ENCODE measurements around the gene HRAS. TPM values are rescaled to one million over a fixed set of nuclear protein-coding genes. Genes with fewer than 3 reads are reported as not detected.

The HRAS gene
- total RNA-seq, 2 donors from 2014 or later = 13.0 to 15.8 TPM

DNA sequence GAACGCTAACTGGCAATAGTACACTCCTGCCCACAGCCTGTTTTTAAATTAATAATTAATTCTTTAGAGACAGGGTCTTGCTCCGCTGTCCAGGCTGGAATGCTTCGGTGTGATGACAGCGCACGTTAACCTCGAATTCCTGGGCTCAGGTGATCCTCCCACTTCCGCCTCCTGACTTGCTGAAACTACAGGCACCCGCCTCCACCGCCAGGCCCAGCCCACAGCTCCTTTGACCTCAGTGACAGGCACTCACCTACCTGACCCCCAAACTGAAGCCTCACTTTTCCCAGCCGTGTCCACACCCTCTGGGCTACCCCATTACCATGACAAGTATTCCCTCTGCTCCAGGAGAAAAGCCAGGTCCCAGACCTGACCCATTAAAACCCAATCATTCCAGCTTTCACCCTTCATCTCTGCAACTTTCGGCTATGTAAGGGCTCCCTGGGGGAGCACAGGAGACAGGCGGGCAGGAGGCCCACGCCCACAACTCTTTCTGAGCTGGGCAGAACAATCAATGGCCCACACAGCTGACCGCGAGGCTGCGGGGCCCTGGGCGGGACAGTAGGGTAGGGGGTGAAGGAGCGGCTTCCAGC is 24.4 kb upstream of the HRAS start:
- ATAC-seq = peak; percentile 15

DNA sequence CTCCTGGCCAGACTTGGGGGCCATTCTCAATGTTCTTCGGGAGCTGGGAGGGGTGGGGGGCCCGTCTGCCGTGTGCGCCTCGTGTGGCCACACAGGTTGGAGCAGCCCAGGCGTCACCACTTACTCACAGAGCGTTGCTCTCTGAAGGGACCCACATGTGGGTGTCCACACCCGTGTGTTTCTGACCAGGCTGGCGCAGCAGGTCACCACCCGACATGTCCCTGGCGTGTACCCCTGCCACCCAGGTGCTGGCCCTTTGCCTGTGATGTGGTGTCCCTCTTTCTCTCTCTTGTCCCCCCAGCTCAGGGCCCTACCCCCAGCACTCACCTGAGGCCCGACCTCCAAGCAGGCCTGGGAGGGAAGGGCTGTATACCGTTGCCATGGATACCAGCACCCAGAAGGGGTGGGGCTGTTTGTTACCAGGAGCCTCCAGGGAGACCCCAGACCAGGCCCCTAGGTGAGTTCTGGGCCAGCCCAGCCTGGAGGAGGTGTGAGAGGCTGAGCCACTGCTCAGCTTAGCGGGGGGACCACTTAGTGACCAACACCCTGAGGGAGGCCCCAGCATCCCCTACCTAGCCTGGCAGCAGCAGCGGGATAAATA is 23.7 kb upstream of the HRAS start:
- Histone ChIP-seq H3K9me3 (no peaks in the 10 kb centered on the region), H3K27ac (peak overlapping the region; percentile 90 to 99 (median 96)), H3K27me3 (no peaks in the 10 kb centered on the region), H3K4me3 (no peak overlapping the region), H3K4me1 (peaks cover 62% of the 10 kb centered on the region), H3K36me3 (replicated peaks in 1 of 2; ENCODE audit: insufficient read depth in 1 of 2, low read depth in 2 of 2) (no peaks in the 10 kb centered on the region)
- no peak for DNase-seq
- no peak for TF ChIP-seq POLR2A (IDR thresholded peaks at IDR 0.05)
- TF ChIP-seq, protein P1, sequence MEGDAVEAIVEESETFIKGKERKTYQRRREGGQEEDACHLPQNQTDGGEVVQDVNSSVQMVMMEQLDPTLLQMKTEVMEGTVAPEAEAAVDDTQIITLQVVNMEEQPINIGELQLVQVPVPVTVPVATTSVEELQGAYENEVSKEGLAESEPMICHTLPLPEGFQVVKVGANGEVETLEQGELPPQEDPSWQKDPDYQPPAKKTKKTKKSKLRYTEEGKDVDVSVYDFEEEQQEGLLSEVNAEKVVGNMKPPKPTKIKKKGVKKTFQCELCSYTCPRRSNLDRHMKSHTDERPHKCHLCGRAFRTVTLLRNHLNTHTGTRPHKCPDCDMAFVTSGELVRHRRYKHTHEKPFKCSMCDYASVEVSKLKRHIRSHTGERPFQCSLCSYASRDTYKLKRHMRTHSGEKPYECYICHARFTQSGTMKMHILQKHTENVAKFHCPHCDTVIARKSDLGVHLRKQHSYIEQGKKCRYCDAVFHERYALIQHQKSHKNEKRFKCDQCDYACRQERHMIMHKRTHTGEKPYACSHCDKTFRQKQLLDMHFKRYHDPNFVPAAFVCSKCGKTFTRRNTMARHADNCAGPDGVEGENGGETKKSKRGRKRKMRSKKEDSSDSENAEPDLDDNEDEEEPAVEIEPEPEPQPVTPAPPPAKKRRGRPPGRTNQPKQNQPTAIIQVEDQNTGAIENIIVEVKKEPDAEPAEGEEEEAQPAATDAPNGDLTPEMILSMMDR (IDR thresholded peaks at IDR 0.05) = no peak
- ATAC-seq = no peak
- intact Hi-C loops (cut with DNase I) = loop anchor here (10.0 kb wide), 1 partner anchor 166 kb away; no protein-coding TSS in a partner anchor
- 76 to 82% methylated on average over 6 to 14 of the region's 15 CpGs for WGBS, 2 donors

More for the DNA sequence above, 24.4 kb upstream of the HRAS start:
- Histone ChIP-seq H3K27me3 (no peaks in the 10 kb centered on the region), H3K4me1 (peaks cover 56% of the 10 kb centered on the region), H3K36me3 (replicated peaks in 1 of 2; ENCODE audit: insufficient read depth in 1 of 2, low read depth in 2 of 2) (no peaks in the 10 kb centered on the region), H3K9me3 (no peaks in the 10 kb centered on the region), H3K27ac (peak overlapping the region; percentile 90 to 99 (median 96)), H3K4me3 (peak overlapping the region in 1 of 2 donors; percentile 33)
- TF ChIP-seq, protein P1 (IDR thresholded peaks at IDR 0.05) = no peak
- DNase-seq = peak; percentile 64 to 80 (median 76)
- WGBS, 2 donors = 54% methylated on average over 12 to 18 of the region's 18 CpGs
- intact Hi-C loops (cut with DNase I) = loop anchor here (10.0 kb wide), 1 partner anchor 165 kb away; no protein-coding TSS in a partner anchor

GRCh38 chr11:558503-558902 is 23.1 kb upstream of the HRAS start:
- no peaks in the 10 kb centered on the region for H3K27me3 ChIP-seq
- ATAC-seq (no peak), DNase-seq (no peak)
- H3K4me3 ChIP-seq = no peak overlapping the region
- H3K27ac ChIP-seq = peak overlapping the region in 3 of 4 donors; percentile 93 to 99 (median 98)
- no peaks in the 10 kb centered on the region for H3K36me3 ChIP-seq (replicated peaks in 1 of 2; ENCODE audit: insufficient read depth in 1 of 2, low read depth in 2 of 2)
- H3K4me1 ChIP-seq = peaks cover 62% of the 10 kb centered on the region
- TF ChIP-seq POLR2A (IDR thresholded peaks at IDR 0.05) = no peak
- TF ChIP-seq, protein P1 (IDR thresholded peaks at IDR 0.05) = no peak
- no peaks in the 10 kb centered on the region for H3K9me3 ChIP-seq
- 83 to 98% methylated on average over 6 to 20 of the region's 20 CpGs for WGBS, 2 donors
- intact Hi-C loops (cut with DNase I) = loop anchor here (10.0 kb wide), 1 partner anchor 166 kb away; no protein-coding TSS in a partner anchor

- Histone ChIP-seq H3K9me3 (no peaks in the 10 kb centered on the region), H3K27me3 (no peaks in the 10 kb centered on the region), H3K4me3 (no peak overlapping the region), H3K27ac (no peak overlapping the region), H3K4me1 (peaks cover 53% of the 10 kb centered on the region), H3K36me3 (replicated peaks in 1 of 2; ENCODE audit: insufficient read depth in 1 of 2, low read depth in 2 of 2) (no peaks in the 10 kb centered on the region)
- intact Hi-C loops (cut with DNase I) = loop anchor here (10.0 kb wide), 1 partner anchor 167 kb away; no protein-coding TSS in a partner anchor
- 80 to 81% methylated on average over 7 to 24 of the region's 24 CpGs for WGBS, 2 donors
- no peak for TF ChIP-seq POLR2A (IDR thresholded peaks at IDR 0.05)
- TF ChIP-seq, protein P1 (IDR thresholded peaks at IDR 0.05) = no peak
- no peak for ATAC-seq
- no peak for DNase-seq
Observed at GRCh38 chr11:557328-558132, 22.2 kb upstream of the HRAS start.

All from body of pancreas (tissue), 4 donors.